Nephron (organoid): ENCODE results near the gene SUSD5.
"Not testable (repeated sequence)": the region's sequence is repeated elsewhere in the genome, so short reads cannot be mapped to it uniquely, and the experiment has no call there.

Source experiments
- H3K27ac Mint-ChIP-seq, 3 experiments: 2 replicates each; pipeline ENCODE4 v1.8.0; 2020; ENCODE audit warnings: mixed read lengths in 3 of 3, mild to moderate bottlenecking in 2 of 3, moderate library complexity in 1 of 3
- H3K27me3 Mint-ChIP-seq: 2 replicates; pipeline ENCODE4 v1.8.0; 2021; ENCODE audit warnings: low read depth, mild to moderate bottlenecking, moderate library complexity, mixed read lengths
- H3K36me3 Mint-ChIP-seq: 2 replicates; pipeline ENCODE4 v1.8.0; 2020; ENCODE audit warnings: low read depth, mixed read lengths
- H3K4me1 Mint-ChIP-seq: 2 replicates; pipeline ENCODE4 v1.8.0; 2020; ENCODE audit warnings: mixed read lengths
- H3K4me3 Mint-ChIP-seq, 3 experiments: 2 replicates each; pipeline ENCODE4 v1.8.0; 2020; ENCODE audit warnings: mild to moderate bottlenecking in 3 of 3, mixed read lengths in 3 of 3, moderate library complexity in 2 of 3
- H3K9me3 Mint-ChIP-seq: 2 replicates; pipeline ENCODE4 v1.8.0; 2020; ENCODE audit warnings: mixed read lengths
- TF ChIP-seq, protein P1 (sequence below), 3 experiments: fragments of 200-600 bp; sonication (generic); IDR thresholded peaks; one replicate each; pipeline ENCODE4 v1.5.0; 2021; ENCODE audit warnings: antibody characterized with exemption in 3 of 3; ENCODE audit not compliant: unreplicated experiment in 3 of 3

The SUSD5 gene

DNA sequence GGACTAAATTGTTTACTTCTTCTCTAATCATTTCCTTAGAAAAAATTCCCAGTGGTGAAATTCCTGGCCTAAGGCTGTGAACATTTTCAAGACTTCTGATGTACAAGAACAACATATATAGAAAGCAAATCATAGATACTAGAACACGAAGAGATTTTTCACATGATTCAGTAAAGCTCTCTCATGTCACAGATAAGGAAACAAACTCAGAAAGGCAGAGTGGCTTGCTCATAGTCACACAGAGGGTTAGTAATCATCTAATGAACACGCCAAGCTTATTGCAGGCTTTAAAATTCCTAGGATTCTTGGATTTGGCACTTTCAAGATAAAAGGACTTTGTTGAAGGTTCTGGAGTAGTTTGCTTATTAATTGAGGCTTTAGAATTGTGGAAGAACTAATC, 78.6 kb downstream of the SUSD5 start:
- H3K27ac Mint-ChIP-seq: no peak overlapping the region
- H3K36me3 Mint-ChIP-seq: peaks cover 55% of the 10 kb centered on the region
- TF ChIP-seq, protein P1, sequence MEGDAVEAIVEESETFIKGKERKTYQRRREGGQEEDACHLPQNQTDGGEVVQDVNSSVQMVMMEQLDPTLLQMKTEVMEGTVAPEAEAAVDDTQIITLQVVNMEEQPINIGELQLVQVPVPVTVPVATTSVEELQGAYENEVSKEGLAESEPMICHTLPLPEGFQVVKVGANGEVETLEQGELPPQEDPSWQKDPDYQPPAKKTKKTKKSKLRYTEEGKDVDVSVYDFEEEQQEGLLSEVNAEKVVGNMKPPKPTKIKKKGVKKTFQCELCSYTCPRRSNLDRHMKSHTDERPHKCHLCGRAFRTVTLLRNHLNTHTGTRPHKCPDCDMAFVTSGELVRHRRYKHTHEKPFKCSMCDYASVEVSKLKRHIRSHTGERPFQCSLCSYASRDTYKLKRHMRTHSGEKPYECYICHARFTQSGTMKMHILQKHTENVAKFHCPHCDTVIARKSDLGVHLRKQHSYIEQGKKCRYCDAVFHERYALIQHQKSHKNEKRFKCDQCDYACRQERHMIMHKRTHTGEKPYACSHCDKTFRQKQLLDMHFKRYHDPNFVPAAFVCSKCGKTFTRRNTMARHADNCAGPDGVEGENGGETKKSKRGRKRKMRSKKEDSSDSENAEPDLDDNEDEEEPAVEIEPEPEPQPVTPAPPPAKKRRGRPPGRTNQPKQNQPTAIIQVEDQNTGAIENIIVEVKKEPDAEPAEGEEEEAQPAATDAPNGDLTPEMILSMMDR (IDR thresholded peaks at IDR 0.05; ENCODE audit: unreplicated experiment in 3 of 3): no peak

DNA sequence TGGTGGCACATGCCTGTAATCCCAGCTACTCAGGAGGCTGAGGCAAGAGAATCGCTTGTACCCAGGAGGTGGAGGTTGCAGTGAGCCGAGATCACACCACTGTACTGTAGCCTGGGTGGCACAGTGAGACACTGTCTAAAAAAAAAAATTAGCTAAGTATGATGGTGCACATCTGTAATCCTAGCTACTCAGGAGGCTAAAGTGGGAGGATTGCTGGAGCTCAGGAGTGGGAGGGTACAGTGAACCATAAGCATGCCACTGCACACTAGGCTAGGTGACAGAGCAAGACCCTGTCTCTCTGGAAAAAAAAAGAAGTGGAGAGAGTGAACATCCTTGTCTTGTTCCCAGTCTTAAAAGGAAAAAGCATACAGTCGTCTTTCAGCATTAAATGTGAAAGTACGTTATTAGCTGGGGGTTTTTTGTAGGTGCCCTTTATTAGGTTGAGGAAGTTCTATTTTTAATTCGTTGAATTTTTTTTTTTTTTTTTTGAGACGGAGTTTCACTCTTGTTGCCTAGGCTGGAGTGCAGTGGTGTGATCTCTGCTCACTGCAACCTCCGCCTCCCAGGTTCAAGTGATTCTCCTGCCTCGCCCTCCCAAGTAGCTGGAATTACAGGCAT, 79.5 kb downstream of the SUSD5 start:
- peaks cover 60% of the 10 kb centered on the region for H3K36me3 Mint-ChIP-seq

More for the DNA sequence above, 78.6 kb downstream of the SUSD5 start:
- no peaks in the 10 kb centered on the region for H3K9me3 Mint-ChIP-seq
- peaks cover 18% of the 10 kb centered on the region for H3K4me1 Mint-ChIP-seq
- peaks cover 4% of the 10 kb centered on the region for H3K27me3 Mint-ChIP-seq
- H3K4me3 Mint-ChIP-seq: no peak overlapping the region

DNA sequence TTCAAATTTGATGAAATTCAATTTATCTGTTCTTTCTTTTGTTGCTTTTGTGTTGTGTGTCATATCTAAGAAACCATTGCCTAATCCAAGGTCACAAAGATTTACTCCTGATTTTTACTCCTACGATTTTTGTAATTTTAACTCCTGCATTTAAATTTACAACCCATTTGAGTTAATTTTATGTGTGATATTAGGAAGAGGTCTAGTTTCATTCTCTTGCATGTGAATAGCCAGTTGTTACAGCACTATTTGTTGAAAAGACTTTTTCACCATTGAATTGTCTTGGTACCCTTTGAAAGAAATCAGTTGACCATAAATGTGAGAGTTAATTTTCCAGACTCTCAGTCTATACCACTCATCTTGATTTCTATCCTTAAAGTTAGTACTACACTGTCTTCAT, 80.9 kb downstream of the SUSD5 start:
- Mint-ChIP-seq H3K4me1 (no peaks in the 10 kb centered on the region), H3K27me3 (peaks cover 2% of the 10 kb centered on the region), H3K4me3 (no peak overlapping the region), H3K9me3 (no peaks in the 10 kb centered on the region), H3K27ac (peak overlapping the region in 1 of 3 experiments; percentile 3), H3K36me3 (peaks cover 55% of the 10 kb centered on the region)
- TF ChIP-seq, protein P1 (IDR thresholded peaks at IDR 0.05; ENCODE audit: unreplicated experiment in 3 of 3): no peak

More for the DNA sequence above, 79.5 kb downstream of the SUSD5 start:
- H3K9me3 Mint-ChIP-seq, H3K4me1 Mint-ChIP-seq, H3K27ac Mint-ChIP-seq, H3K27me3 Mint-ChIP-seq, H3K4me3 Mint-ChIP-seq: not testable (repeated sequence)

DNA sequence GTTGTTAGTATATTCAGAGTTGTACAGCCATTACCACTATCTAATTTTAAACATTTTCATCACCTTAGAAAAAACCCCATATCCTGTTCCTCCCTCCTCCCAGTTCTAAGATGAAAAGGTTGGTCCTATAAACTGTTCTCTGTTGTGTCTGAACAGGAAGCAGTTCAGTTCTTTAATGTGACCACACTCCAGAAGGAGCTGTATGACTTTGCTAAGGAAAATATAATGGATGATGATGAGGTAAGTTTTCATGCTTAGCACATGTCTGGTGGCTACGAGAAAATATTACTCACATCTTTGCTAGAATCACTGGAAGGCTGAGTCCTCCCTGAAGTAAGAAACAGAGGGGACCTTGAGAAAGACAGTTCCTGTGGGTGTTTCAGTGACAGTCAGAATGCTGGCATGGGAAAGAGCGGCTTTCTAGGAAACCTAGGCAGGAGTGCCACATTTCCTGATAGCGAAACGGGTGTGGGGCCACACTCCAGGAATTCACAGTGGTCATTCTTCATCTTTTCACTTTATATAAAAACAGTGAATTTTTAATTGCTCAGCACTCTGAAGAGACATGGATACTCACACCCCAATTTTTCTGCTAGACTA, 84.5 kb downstream of the SUSD5 start:
- Mint-ChIP-seq H3K36me3 (peaks cover 43% of the 10 kb centered on the region), H3K9me3 (no peaks in the 10 kb centered on the region), H3K27ac (no peak overlapping the region), H3K4me1 (no peaks in the 10 kb centered on the region), H3K27me3 (no peaks in the 10 kb centered on the region), H3K4me3 (no peak overlapping the region)
- TF ChIP-seq, protein P1 (IDR thresholded peaks at IDR 0.05; ENCODE audit: unreplicated experiment in 3 of 3): no peak

DNA sequence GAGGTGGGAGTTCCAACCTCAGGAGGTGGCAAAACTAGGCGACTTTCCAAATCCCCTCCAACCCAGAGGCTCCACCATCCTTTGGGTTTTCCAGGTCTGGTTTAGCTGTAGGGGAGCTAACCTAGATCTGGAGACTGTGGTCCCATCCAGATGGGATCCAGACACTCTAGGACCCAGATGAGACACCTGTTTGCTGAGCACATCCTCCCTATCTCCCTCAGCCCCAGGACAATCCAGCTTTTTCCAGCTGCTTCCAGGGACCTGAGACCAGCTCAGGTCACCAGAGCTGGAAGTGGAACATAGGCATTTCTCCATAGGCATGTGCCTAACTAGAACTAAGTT, 86.6 kb downstream of the SUSD5 start:
- TF ChIP-seq, protein P1 (IDR thresholded peaks at IDR 0.05; ENCODE audit: unreplicated experiment in 3 of 3): no peak
- Mint-ChIP-seq H3K4me1 (no peaks in the 10 kb centered on the region), H3K9me3 (no peaks in the 10 kb centered on the region), H3K4me3 (no peak overlapping the region), H3K27ac (no peak overlapping the region), H3K36me3 (peaks cover 41% of the 10 kb centered on the region), H3K27me3 (no peaks in the 10 kb centered on the region)

DNA sequence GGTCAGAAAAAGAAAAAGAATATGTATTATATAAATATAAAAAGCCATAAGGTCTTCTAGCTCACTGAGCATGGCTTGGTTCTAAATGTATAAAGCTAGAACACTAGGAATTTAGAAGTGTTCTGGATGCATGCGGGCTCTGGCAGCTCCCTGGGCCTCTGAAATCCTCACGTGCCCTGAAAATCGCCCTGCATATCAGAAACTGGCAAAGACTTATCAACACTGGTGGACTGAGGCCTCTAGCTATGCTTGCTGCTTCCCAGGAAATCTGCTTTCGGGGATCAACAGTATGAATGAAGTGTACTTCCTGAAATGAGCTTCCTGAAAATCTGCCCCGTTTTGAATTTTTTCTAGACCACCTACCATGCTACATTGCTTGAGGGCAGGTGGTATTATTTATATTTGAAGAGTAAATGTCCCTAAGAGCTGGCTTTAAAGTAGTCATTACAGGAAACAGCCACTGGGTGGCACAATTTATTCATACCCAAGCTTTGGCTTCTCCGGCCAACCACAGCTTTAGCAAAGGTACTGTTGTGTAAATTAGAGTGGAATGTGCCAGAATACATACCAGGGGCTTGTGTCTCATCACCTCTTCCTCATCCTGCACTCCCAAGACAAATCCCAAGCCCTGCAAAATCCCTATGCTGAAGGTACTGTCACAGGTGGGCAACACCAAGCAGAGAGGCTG, 87.1 kb downstream of the SUSD5 start:
- H3K4me3 Mint-ChIP-seq: no peak overlapping the region
- peaks cover 42% of the 10 kb centered on the region for H3K36me3 Mint-ChIP-seq
- TF ChIP-seq, protein P1 (IDR thresholded peaks at IDR 0.05; ENCODE audit: unreplicated experiment in 3 of 3): peak; percentile 70 to 79 (median 76)
- H3K4me1 Mint-ChIP-seq: no peaks in the 10 kb centered on the region
- H3K27me3 Mint-ChIP-seq: no peaks in the 10 kb centered on the region
- H3K9me3 Mint-ChIP-seq: no peaks in the 10 kb centered on the region
- no peak overlapping the region for H3K27ac Mint-ChIP-seq
